HG03442 (cell line): ENCODE data around the gene TIAM2.
A peak's percentile ranks its signal among the peaks of the same experiment; 100 is the strongest.

Experiments used
- ATAC-seq: cut with Tn5 transposase; IDR thresholded peaks from one replicate; pipeline ENCODE4 v1.9.1; 2021; ENCODE audit warnings: mild to moderate bottlenecking, moderate library complexity; ENCODE audit not compliant: unreplicated experiment

Gene TIAM2

GRCh38 chr6:155250701-155251381 lies 255.7 kb downstream of the TIAM2 start:
- ATAC-seq = no peak

GRCh38 chr6:155252581-155252980 lies 257.5 kb downstream of the TIAM2 start:
- no peak for ATAC-seq

- ATAC-seq = no peak
Measured at GRCh38 chr6:155253337-155253736, 258.2 kb downstream of the TIAM2 start.

GRCh38 chr6:155254139-155254538 lies 259.0 kb downstream of the TIAM2 start:
- no peak for ATAC-seq

GRCh38 chr6:155256122-155256795 lies 261.1 kb downstream of the TIAM2 start:
- ATAC-seq = no peak

GRCh38 chr6:155257796-155258195 lies 262.7 kb downstream of the TIAM2 start:
- no peak for ATAC-seq

GRCh38 chr6:155259204-155259603 lies 264.1 kb downstream of the TIAM2 start:
- no peak for ATAC-seq

- ATAC-seq = no peak
Measured at GRCh38 chr6:155259897-155260296, 264.8 kb downstream of the TIAM2 start.

GRCh38 chr6:155260686-155261085 lies 265.6 kb downstream of the TIAM2 start:
- ATAC-seq = peak; percentile 54

- peak; percentile 55 for ATAC-seq
Measured at GRCh38 chr6:155261111-155261900, 266.2 kb downstream of the TIAM2 start.

GRCh38 chr6:155262655-155263054 lies 267.5 kb downstream of the TIAM2 start:
- ATAC-seq = no peak

- no peak for ATAC-seq
Measured at GRCh38 chr6:155263373-155264063, 268.4 kb downstream of the TIAM2 start, which contains the start of gene CLDN20. Gene CLDN20 (plus strand): TSS chr6:155264013. CDS start chr6:155275720, 11,707 bp downstream.

- no peak for ATAC-seq
Measured at GRCh38 chr6:155264693-155265320, 269.7 kb downstream of the TIAM2 start.

GRCh38 chr6:155265843-155266535 lies 270.9 kb downstream of the TIAM2 start:
- no peak for ATAC-seq

- no peak for ATAC-seq
Measured at GRCh38 chr6:155267411-155267810, 272.3 kb downstream of the TIAM2 start.

GRCh38 chr6:155268088-155268867 lies 273.2 kb downstream of the TIAM2 start:
- peak; percentile 54 for ATAC-seq

- no peak for ATAC-seq
Measured at GRCh38 chr6:155269765-155270164, 274.6 kb downstream of the TIAM2 start.

GRCh38 chr6:155270561-155271091 lies 275.5 kb downstream of the TIAM2 start:
- no peak for ATAC-seq

GRCh38 chr6:155271145-155271544 lies 276.0 kb downstream of the TIAM2 start:
- ATAC-seq = no peak
